ENCODE measurements around the gene ZNF462. TPM values are rescaled to one million over a fixed set of nuclear protein-coding genes. Genes with fewer than 3 reads are reported as not detected.

Gene ZNF462
- polyA plus RNA-seq, 2 of the 4 experiments (the other 2 are of a cell fraction) = 2.4 to 3.9 TPM

DNA sequence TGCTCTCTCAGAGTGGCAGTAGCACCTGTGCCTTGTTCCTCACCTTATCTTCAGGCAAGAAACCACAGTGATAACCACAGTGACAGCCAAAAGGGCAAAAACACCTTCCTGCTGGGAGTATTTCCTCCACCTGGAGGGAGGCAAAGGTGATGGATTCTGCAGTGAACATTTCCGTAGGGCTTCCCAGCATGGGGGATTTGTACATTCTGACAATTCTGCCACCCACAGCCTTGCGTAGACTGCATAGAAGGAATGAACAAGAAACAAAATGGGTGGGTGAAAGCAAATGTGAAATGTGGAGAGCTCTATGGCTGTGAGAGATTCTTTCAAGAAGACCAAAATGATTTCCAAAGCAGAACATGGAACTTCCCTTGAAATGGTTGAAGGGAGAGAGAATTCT, 111.4 kb downstream of the ZNF462 start:
- Histone ChIP-seq H3K27ac (no peak overlapping the region), H3K4me3 (no peak overlapping the region), H3K4me1 (no peaks in the 10 kb centered on the region), H3K4me2 (no peak overlapping the region), H3K9me3 (no peaks in the 10 kb centered on the region)
- ATAC-seq (no peak), FAIRE-seq (no peak), DNase-seq (ENCODE audit: low read depth in 1 of 2, low spot score in 1 of 2) (no peak)
- ChIA-PET CTCF (no interaction called here), POLR2A (no interaction called here)
- WGBS (ENCODE audit: missing lambda C conversion rate) = 81% methylated on average over 2 of the region's 2 CpGs
- TF ChIP-seq FOXS1 (CRISPR knock-in tag; IDR thresholded peaks at IDR 0.05) (no peak), FOSB (CRISPR knock-in tag; IDR thresholded peaks at IDR 0.05) (no peak), ZSCAN20 (CRISPR knock-in tag; IDR thresholded peaks at IDR 0.05) (no peak), KDM5A (IDR thresholded peaks at IDR 0.05) (no peak), MYC (IDR thresholded peaks at IDR 0.05; ENCODE audit: borderline replicate concordance, low read length) (no peak), CEBPB (IDR thresholded peaks at IDR 0.05) (no peak), RNF2 (IDR thresholded peaks at IDR 0.05; ENCODE audit: borderline replicate concordance, low read depth) (no peak)
- TF ChIP-seq, protein P1, sequence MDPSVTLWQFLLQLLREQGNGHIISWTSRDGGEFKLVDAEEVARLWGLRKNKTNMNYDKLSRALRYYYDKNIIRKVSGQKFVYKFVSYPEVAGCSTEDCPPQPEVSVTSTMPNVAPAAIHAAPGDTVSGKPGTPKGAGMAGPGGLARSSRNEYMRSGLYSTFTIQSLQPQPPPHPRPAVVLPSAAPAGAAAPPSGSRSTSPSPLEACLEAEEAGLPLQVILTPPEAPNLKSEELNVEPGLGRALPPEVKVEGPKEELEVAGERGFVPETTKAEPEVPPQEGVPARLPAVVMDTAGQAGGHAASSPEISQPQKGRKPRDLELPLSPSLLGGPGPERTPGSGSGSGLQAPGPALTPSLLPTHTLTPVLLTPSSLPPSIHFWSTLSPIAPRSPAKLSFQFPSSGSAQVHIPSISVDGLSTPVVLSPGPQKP (IDR thresholded peaks at IDR 0.05; ENCODE audit: low read depth, low read length) = no peak
- TF ChIP-seq, protein P2, sequence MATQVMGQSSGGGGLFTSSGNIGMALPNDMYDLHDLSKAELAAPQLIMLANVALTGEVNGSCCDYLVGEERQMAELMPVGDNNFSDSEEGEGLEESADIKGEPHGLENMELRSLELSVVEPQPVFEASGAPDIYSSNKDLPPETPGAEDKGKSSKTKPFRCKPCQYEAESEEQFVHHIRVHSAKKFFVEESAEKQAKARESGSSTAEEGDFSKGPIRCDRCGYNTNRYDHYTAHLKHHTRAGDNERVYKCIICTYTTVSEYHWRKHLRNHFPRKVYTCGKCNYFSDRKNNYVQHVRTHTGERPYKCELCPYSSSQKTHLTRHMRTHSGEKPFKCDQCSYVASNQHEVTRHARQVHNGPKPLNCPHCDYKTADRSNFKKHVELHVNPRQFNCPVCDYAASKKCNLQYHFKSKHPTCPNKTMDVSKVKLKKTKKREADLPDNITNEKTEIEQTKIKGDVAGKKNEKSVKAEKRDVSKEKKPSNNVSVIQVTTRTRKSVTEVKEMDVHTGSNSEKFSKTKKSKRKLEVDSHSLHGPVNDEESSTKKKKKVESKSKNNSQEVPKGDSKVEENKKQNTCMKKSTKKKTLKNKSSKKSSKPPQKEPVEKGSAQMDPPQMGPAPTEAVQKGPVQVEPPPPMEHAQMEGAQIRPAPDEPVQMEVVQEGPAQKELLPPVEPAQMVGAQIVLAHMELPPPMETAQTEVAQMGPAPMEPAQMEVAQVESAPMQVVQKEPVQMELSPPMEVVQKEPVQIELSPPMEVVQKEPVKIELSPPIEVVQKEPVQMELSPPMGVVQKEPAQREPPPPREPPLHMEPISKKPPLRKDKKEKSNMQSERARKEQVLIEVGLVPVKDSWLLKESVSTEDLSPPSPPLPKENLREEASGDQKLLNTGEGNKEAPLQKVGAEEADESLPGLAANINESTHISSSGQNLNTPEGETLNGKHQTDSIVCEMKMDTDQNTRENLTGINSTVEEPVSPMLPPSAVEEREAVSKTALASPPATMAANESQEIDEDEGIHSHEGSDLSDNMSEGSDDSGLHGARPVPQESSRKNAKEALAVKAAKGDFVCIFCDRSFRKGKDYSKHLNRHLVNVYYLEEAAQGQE (IDR thresholded peaks at IDR 0.05) = no peak

DNA sequence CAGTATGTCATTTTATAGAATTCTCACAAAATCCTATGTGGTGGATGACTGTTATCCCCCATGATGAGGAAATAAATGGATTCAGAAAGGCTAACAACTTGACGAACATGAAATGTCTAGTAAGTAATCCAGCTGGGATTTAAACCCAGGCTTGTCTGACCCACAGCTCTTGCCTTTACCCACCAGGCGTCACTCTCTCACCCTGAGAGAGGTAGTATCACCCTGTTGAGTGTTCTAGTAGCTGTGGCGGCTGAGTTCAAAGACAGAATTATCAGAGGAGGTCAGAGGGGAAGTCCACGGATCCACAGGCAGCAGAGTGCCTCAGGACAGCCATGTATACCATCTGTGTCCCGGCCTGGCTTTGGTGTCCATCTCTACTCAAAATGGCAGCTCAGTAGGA, 113.8 kb downstream of the ZNF462 start:
- Histone ChIP-seq H3K27ac (no peak overlapping the region), H3K4me3 (no peak overlapping the region), H3K9me3 (no peaks in the 10 kb centered on the region), H3K4me1 (0 out of 3 replicates have a peak, but pooled peaks cover 5% of the 10 kb centered on the region), H3K4me2 (no peak overlapping the region)
- DNase-seq (ENCODE audit: low read depth in 1 of 2, low spot score in 1 of 2) = no peak
- FAIRE-seq = no peak
- ChIA-PET POLR2A (no interaction called here), CTCF (no interaction called here)
- ATAC-seq = no peak
- TF ChIP-seq RNF2 (IDR thresholded peaks at IDR 0.05; ENCODE audit: borderline replicate concordance, low read depth) (no peak), HOXB5 (CRISPR knock-in tag; IDR thresholded peaks at IDR 0.05) (no peak), CHD2 (IDR thresholded peaks at IDR 0.05; ENCODE audit: low read length, partially characterized antibody) (no peak), FOSL2 (IDR thresholded peaks at IDR 0.05) (no peak), FOSL2 (CRISPR knock-in tag; IDR thresholded peaks at IDR 0.05) (no peak), FOXS1 (CRISPR knock-in tag; IDR thresholded peaks at IDR 0.05) (no peak), BHLHE40 (IDR thresholded peaks at IDR 0.05; ENCODE audit: low read depth, low read length) (no peak), GATA3 (IDR thresholded peaks at IDR 0.05; ENCODE audit: borderline replicate concordance) (no peak), JUNB (IDR thresholded peaks at IDR 0.05) (no peak), KDM1A (IDR thresholded peaks at IDR 0.05; ENCODE audit: low read depth) (no peak), SMC3 (IDR thresholded peaks at IDR 0.05) (no peak), NR3C1 (IDR thresholded peaks at IDR 0.05) (no peak)
- TF ChIP-seq, protein P3, sequence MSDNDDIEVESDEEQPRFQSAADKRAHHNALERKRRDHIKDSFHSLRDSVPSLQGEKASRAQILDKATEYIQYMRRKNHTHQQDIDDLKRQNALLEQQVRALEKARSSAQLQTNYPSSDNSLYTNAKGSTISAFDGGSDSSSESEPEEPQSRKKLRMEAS (IDR thresholded peaks at IDR 0.05) = no peak
- TF ChIP-seq, protein P2 (IDR thresholded peaks at IDR 0.05) = no peak
- TF ChIP-seq, protein P4, sequence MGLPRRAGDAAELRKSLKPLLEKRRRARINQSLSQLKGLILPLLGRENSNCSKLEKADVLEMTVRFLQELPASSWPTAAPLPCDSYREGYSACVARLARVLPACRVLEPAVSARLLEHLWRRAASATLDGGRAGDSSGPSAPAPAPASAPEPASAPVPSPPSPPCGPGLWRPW (IDR thresholded peaks at IDR 0.05) = no peak
- TF ChIP-seq, protein P5, sequence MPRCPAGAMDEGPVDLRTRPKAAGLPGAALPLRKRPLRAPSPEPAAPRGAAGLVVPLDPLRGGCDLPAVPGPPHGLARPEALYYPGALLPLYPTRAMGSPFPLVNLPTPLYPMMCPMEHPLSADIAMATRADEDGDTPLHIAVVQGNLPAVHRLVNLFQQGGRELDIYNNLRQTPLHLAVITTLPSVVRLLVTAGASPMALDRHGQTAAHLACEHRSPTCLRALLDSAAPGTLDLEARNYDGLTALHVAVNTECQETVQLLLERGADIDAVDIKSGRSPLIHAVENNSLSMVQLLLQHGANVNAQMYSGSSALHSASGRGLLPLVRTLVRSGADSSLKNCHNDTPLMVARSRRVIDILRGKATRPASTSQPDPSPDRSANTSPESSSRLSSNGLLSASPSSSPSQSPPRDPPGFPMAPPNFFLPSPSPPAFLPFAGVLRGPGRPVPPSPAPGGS (IDR thresholded peaks at IDR 0.05) = no peak
- TF ChIP-seq, protein P6, sequence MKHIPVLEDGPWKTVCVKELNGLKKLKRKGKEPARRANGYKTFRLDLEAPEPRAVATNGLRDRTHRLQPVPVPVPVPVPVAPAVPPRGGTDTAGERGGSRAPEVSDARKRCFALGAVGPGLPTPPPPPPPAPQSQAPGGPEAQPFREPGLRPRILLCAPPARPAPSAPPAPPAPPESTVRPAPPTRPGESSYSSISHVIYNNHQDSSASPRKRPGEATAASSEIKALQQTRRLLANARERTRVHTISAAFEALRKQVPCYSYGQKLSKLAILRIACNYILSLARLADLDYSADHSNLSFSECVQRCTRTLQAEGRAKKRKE (CRISPR knock-in tag; IDR thresholded peaks at IDR 0.05; ENCODE audit: low read depth) = no peak
- TF ChIP-seq, protein P7, sequence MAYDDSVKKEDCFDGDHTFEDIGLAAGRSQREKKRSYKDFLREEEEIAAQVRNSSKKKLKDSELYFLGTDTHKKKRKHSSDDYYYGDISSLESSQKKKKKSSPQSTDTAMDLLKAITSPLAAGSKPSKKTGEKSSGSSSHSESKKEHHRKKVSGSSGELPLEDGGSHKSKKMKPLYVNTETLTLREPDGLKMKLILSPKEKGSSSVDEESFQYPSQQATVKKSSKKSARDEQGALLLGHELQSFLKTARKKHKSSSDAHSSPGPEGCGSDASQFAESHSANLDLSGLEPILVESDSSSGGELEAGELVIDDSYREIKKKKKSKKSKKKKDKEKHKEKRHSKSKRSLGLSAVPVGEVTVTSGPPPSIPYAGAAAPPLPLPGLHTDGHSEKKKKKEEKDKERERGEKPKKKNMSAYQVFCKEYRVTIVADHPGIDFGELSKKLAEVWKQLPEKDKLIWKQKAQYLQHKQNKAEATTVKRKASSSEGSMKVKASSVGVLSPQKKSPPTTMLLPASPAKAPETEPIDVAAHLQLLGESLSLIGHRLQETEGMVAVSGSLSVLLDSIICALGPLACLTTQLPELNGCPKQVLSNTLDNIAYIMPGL (CRISPR knock-in tag; IDR thresholded peaks at IDR 0.05; ENCODE audit: borderline replicate concordance) = no peak
- 72% methylated on average over 5 of the region's 5 CpGs for WGBS (ENCODE audit: missing lambda C conversion rate)
